Dermis microvascular lymphatic vessel endothelial cell (primary cell): ENCODE measurements around the gene XYLT1. TPM values are rescaled to one million over a fixed set of nuclear protein-coding genes. Genes with fewer than 3 reads are reported as not detected.

Experiments used
- DNase-seq, 2 donors: peaks; one replicate each; pipeline versions ENCODE4 v3.0.0 to v3.0.0-alpha.2; 2010; ENCODE audit warnings: low read depth in 2 of 2
- total RNA-seq: library from RNA; depleted of rRNA; stranded (reverse); fragments of >200 nt; gene quantifications from 2 replicates; pipeline ENCODE4 v1.2.1, GENCODE V29; 2014

XYLT1 gene
- total RNA-seq, 1 donor from 2014 or later, result 0.51 TPM

- DNase-seq, result no peak
These were observed 96.0 kb downstream of the XYLT1 start for GRCh38 chr16:17374668-17375255.

- DNase-seq, result no peak
These were observed 97.2 kb downstream of the XYLT1 start for GRCh38 chr16:17373533-17373932.

DNA sequence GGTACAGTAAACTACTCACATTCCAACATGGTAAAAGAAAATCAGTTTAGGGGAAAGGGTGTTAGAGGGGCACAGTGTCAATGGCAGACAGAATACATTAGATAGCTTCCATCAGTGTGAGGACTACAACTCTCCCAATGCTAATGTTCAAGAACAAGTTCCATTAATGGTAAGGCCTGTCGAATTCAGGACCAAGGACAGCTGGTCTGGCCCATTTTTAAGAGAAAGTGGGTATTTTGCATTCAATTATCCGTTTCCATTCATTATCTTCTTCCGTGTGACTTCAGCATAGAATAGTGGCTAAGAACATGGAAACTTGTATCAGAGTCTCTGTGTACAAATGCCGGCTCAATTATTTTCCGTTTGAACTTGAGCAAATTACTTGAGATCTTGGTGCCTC, 98.4 kb downstream of the XYLT1 start:
- peak in 1 of 2 donors; percentile 29 for DNase-seq

GRCh38 chr16:17371299-17371698, 99.5 kb downstream of the XYLT1 start:
- DNase-seq, result no peak

DNA sequence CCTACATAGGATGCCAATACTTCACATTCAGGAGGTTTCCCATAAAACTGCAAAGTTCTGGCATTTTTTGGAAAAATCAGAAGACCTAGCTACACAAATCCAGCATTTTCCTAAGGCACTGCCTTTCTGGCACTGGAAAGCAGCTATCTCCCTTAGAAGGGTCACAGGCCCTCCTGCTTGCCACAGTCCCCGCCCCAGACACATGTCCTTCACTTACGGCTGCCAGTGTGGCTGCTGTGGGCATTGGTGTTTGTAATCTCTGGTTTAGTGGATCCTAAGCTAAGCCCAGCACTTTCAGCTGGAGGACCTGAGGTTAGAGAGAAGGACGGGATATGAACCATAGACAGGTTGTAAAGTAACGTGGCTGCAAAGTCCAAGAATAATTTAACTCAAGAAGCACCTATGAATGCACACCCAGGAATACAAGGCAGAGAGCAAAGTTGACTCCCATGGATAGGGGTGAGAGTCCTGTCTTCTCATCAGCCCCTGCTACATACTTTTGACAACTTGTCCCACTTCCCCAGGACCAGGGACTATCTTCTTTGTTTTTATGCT, 100.0 kb downstream of the XYLT1 start:
- no peak for DNase-seq

- peak in 1 of 2 donors; percentile 46 for DNase-seq
These were observed 100.5 kb downstream of the XYLT1 start for GRCh38 chr16:17370223-17370707.

DNA sequence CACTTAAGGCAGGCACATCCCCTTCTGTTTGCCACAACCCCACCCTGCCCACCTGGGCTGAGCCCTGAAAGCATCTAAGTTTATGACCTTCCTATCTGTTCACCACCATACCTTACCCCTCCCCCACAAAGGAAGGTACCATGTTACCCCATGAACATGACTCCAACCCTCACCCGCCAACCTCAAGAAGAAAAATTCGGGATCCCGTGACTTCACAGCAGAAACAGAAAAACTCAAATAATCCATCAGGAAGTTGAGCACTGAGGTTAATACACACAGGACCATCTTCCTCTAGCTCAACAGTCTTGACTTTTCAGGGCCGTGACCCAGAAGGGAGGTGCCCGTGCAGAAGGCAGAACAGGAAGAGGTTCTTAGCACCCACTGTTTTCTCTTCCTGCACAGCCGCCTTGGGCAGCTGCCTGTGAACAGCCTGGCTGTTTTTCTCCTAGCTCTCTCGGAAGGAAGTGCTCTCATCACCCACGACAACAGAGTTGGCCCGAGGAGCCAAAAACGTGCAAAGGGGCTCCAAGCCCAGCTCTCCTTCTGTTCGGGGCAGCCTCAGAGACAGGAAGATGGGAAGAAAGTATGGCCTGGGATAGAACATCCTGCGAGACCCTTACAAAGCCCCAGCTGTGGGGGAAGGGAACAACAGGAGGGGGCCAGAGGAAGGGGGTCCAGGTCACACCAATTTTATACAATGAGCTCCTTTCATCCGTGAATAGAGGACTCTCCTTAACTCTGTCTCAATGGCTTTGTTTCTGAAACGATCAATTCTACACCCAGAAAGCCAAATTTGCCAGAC, 101.1 kb downstream of the XYLT1 start:
- peak in 1 of 2 donors; percentile 76 for DNase-seq

GRCh38 chr16:17368951-17369350, 101.8 kb downstream of the XYLT1 start:
- no peak for DNase-seq

- no peak for DNase-seq
These were observed 102.3 kb downstream of the XYLT1 start for GRCh38 chr16:17368446-17368845.

- DNase-seq, result peak; percentile 4 to 77
These were observed 102.8 kb downstream of the XYLT1 start for GRCh38 chr16:17367923-17368322.

DNA sequence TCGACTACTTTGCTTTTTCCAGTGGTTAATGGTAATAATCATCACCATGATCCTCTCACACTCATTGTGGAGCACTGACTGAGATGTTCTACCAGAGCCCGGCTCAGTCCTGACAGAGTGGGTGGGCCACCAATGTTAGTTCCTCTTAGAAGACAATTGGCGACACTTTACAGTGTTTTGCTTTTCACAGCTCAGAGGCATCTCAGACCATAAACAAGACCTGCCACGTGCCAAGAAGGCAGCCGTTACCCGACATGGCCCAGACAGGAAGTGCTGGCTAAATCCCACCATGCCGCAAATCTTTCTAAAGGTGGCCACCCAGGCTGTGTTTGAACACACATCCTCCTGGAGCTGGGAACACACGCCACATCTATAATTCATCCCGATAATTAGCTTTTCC, 103.7 kb downstream of the XYLT1 start:
- DNase-seq, result no peak

GRCh38 chr16:17366299-17366961, 104.3 kb downstream of the XYLT1 start:
- no peak for DNase-seq

DNA sequence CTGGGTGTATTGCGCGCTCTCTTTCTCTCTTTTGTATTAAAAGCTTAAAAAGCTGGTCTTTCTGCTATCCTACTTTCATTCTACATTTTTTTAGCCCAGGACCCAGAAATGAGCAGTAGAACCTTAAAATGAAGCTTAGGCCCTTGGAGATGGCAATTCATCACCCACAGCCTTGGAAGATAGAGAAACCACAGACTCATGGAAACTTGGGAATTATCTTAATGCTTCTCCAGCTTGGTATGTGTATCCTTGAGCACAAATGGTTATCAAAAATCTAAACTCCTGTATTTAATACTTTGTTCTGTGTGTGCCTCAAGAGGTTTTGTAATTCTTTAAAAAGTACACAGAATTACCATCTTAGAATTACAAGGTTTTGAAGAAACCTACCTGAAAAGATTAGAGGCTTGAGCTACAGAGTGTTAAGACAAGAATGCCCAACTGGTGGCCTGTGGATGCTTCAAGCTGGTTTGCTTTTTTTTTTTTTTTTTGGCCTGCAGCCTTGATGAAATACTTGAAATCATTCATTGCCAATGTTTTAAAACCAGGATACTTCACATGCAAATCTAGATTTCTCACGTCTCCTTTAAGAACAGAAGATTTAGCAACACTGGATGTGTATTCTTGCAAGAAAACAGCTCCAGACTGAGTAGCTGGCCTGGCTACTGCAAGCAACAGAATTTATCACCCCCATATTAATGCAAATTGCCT, 105.0 kb downstream of the XYLT1 start:
- no peak for DNase-seq

GRCh38 chr16:17365211-17365541, 105.6 kb downstream of the XYLT1 start:
- no peak for DNase-seq

DNA sequence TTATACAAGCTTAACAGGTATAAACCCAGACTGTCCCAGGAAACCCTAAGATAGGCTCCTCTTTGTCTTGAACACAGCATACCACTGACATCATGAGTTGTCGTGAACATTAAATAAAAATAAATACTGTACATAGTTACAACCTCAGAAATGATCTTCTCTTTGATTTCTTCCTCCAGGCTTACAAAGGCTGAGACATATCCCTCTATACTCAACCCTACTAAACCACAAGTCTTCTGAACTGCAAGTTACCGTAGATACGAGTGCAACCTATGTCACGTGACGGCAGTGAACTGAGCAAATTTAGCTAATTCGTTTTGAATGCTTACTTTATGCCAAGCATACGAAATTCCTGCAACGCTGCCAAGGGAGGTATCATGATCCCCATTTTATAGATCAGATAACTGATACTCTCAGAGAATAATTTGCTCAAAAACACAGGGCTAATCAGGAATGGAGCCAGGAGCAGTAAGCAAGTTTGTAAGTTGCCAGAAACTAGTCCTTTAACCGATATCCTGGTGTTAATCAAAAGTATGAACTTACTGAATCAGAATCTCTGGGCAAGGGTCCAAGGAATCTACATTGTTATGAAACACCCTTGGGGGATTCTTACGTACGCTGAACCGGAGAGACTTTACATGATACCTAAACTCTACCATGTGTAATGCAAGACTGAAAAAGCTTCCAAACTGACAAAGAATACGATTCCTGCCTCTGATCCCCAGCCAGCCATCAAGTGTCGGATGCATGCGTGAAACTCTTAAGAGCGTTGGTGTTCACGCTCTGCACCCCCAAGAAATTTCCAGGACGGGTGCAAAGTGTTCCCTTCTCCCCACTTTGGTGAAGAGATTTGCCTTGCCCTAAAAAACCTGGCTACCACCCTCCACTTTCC, 106.2 kb downstream of the XYLT1 start:
- peak in 1 of 2 donors; percentile 46 for DNase-seq

- DNase-seq, result no peak
These were observed 107.8 kb downstream of the XYLT1 start for GRCh38 chr16:17362946-17363345.

DNA sequence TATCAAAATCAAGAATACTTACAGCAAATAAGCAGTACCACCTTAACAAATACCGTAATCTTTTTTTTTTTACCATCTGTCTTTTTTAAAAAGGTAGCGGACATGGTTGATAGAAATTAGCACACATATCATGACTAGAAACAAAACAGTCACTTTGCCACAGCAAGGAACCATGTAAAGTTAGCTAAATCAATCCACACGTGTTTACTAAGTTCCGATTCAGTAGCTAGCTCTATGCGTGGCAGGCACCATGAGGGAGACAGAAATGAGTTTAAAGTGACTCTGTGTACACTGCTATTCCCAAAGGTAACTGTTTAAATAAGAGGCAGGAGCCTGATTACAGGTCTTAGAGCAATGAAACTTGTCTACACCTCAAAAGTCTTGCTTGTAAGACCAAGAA, 108.6 kb downstream of the XYLT1 start:
- no peak for DNase-seq

DNA sequence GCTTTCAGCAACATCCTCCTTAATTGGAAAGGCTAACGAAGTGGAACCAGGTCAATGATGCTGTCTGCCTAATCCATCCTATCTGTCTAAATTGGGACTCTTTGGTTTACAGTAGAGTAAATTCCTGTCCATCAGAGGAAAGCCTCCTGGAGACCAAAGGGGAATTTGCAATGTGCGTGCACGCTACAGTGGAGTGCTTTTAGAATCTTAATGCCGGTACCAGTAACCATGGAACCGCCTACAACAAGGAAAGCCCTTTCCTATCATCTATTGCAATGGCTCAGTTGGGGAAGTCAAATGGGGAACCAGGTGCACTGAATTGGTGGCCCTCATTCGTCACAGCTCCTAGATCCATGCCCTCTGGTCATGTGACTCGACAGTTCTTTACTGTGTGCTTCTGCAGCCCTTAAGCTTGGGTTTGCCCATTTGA, 110.1 kb downstream of the XYLT1 start:
- no peak for DNase-seq

DNA sequence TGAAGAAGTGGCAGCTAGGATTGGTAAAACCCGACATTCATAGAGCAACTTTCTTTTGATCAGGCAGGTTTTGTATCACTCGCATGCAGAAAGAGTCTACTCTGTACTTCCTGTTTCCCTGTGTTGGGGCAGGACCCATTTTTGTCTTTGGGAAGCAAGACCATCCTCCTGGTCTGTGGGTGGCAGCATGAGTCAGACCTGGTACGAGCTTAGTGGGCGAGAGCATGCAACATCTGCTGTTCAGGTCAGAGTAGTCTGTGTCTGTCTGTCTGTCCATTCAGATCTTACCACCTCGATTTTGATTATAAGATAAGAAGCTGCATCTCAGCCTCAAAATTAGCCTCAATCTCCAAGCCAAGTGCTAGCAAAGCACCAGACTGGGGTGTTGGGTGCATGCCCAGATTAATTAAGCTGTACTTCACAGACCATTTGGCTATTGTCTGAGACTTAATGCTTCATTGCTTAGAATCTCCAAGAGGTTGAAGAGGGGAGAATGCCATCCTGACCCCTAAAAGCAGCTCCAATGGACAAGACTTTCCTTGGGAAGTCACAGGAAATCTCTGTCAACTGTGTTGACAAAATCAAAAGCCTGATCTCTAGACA, 110.9 kb downstream of the XYLT1 start:
- DNase-seq, result peak in 1 of 2 donors; percentile 45

- peak in 1 of 2 donors; percentile 70 for DNase-seq
These were observed 111.9 kb downstream of the XYLT1 start for GRCh38 chr16:17358846-17359245.
